ENCODE measurements around the gene MET. TPM values are rescaled to one million over a fixed set of nuclear protein-coding genes. Genes with fewer than 3 reads are reported as not detected.

MET gene
- total and polyA plus RNA-seq, 2 of the 8 experiments (the other 6 are each of a cell fraction or from before 2014, with no cell fraction given): 3.5 to 12.9 TPM

DNA sequence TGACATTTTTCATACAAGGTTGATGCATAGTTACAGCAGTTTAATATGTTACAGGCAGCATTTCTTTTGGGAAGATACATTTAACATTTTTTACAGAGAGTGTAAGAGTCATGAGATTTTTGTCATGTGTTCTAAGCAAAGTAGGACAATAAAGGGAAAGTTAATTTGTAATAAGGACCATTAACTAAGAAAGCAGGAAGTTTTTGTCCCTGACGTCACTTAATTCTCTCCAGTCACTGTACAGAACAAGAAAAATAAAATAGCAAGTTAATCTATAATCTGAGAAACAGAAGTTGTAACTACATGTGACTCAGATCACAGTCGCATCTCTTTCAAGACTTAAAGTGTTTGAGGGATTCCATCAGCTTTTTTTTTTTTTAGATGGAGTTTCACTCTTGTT is 140.9 kb downstream of the MET start:
- H3K18ac ChIP-seq (ENCODE audit: extremely low read depth, low read length): no peak overlapping the region

More for the DNA sequence above, 140.9 kb downstream of the MET start:
- no peak overlapping the region for H2BK15ac ChIP-seq (ENCODE audit: low read length)
- DNase-seq (ENCODE audit: low read depth in 1 of 2, low spot score in 2 of 2) (no peak), FAIRE-seq (no peak)
- H3K4ac ChIP-seq (replicated peaks; ENCODE audit: insufficient read length, low read depth, low read length): no peak overlapping the region
- H3K4me2 ChIP-seq (ENCODE audit: insufficient read depth in 1 of 2, low read depth in 2 of 2, low read length in 2 of 2): no peak overlapping the region
- H2BK120ac ChIP-seq (replicated peaks; ENCODE audit: low read depth, low read length): no peak overlapping the region
- H3K27me3 ChIP-seq (replicated peaks in 1 of 4; ENCODE audit: control insufficient read depth in 3 of 4, extremely low read depth in 1 of 4, insufficient read depth in 3 of 4, low read length in 3 of 4): no peaks in the 10 kb centered on the region
- no peak overlapping the region for H3K56ac ChIP-seq (replicated peaks; ENCODE audit: insufficient read length, low read depth, low read length)
- no peak overlapping the region for H2AK5ac ChIP-seq (ENCODE audit: low read depth, low read length)
- H2BK20ac ChIP-seq (ENCODE audit: low read length): no peak overlapping the region
- no peaks in the 10 kb centered on the region for H3K9me3 ChIP-seq (ENCODE audit: insufficient read depth in 2 of 2, low read depth in 1 of 2, low read length in 1 of 2)
- no peak overlapping the region for H4K8ac ChIP-seq (ENCODE audit: extremely low read depth, insufficient read depth, low read length)
- no peak overlapping the region for H3K9ac ChIP-seq (replicated peaks in 1 of 4; ENCODE audit: extremely low read depth in 1 of 4, low read depth in 3 of 4, low read length in 3 of 4)
- no peak overlapping the region for H3K14ac ChIP-seq (ENCODE audit: insufficient read length)
- 85% methylated on average over 2 of the region's 2 CpGs; no CpG with 5 or more reads in 1 of the 2 experiments for WGBS, 2 experiments (ENCODE audit: extremely low coverage in 1 of 2, insufficient coverage in 1 of 2, insufficient read length in 1 of 2, insufficient replicate concordance in 2 of 2, low coverage in 1 of 2, low lambda C conversion rate in 2 of 2, missing lambda C conversion rate in 1 of 2)
- no peaks in the 10 kb centered on the region for H3K36me3 ChIP-seq (ENCODE audit: control insufficient read depth in 2 of 4, insufficient read depth in 4 of 4, low read length in 3 of 4)
- no peak overlapping the region for H3K23ac ChIP-seq (ENCODE audit: insufficient read length)
- no peaks in the 10 kb centered on the region for H3K79me1 ChIP-seq (ENCODE audit: low read depth, low read length)
- H4K20me1 ChIP-seq (replicated peaks in 1 of 2; ENCODE audit: control insufficient read depth in 1 of 2, insufficient read depth in 2 of 2, low read length in 2 of 2): no peaks in the 10 kb centered on the region
- H2AFZ ChIP-seq (ENCODE audit: low read length): no peak overlapping the region
- no peak overlapping the region for H2BK5ac ChIP-seq (ENCODE audit: low read depth, low read length)
- no peak overlapping the region for H4K5ac ChIP-seq (ENCODE audit: insufficient read length, low read depth, low read length)
- CTCF ChIA-PET (ENCODE audit: partially characterized antibody): interaction anchor here (0.7 to 2.4 kb wide), 4 partner anchors 11 to 554 kb away, joined by 3 to 11 read pairs (median 4); no protein-coding TSS in a partner anchor
- H3K4me3 ChIP-seq (ENCODE audit: extremely low read depth in 1 of 4, insufficient read depth in 2 of 4, low read depth in 3 of 4, low read length in 4 of 4): no peak overlapping the region
- H3K27ac ChIP-seq (ENCODE audit: low read depth, low read length): no peak overlapping the region
- no peaks in the 10 kb centered on the region for H3K79me2 ChIP-seq (ENCODE audit: control insufficient read depth in 1 of 2, insufficient read depth in 2 of 2, low read length in 2 of 2)
- no peak overlapping the region for H2BK12ac ChIP-seq (ENCODE audit: low read depth, low read length)
- no peaks in the 10 kb centered on the region for H3K4me1 ChIP-seq (replicated peaks in 1 of 4; ENCODE audit: control insufficient read depth in 3 of 4, insufficient read depth in 4 of 4, low read length in 3 of 4)
- TF ChIP-seq CREB1 (IDR thresholded peaks at IDR 0.05): no peak
- TF ChIP-seq, protein P1, sequence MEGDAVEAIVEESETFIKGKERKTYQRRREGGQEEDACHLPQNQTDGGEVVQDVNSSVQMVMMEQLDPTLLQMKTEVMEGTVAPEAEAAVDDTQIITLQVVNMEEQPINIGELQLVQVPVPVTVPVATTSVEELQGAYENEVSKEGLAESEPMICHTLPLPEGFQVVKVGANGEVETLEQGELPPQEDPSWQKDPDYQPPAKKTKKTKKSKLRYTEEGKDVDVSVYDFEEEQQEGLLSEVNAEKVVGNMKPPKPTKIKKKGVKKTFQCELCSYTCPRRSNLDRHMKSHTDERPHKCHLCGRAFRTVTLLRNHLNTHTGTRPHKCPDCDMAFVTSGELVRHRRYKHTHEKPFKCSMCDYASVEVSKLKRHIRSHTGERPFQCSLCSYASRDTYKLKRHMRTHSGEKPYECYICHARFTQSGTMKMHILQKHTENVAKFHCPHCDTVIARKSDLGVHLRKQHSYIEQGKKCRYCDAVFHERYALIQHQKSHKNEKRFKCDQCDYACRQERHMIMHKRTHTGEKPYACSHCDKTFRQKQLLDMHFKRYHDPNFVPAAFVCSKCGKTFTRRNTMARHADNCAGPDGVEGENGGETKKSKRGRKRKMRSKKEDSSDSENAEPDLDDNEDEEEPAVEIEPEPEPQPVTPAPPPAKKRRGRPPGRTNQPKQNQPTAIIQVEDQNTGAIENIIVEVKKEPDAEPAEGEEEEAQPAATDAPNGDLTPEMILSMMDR (IDR thresholded peaks at IDR 0.05; ENCODE audit: control extremely low read depth in 1 of 3, insufficient read depth in 1 of 3, low read depth in 1 of 3, low read length in 3 of 3): no peak
- TF ChIP-seq HDAC6 (IDR thresholded peaks at IDR 0.05; ENCODE audit: low read depth, low read length): no peak
- TF ChIP-seq, protein P2, sequence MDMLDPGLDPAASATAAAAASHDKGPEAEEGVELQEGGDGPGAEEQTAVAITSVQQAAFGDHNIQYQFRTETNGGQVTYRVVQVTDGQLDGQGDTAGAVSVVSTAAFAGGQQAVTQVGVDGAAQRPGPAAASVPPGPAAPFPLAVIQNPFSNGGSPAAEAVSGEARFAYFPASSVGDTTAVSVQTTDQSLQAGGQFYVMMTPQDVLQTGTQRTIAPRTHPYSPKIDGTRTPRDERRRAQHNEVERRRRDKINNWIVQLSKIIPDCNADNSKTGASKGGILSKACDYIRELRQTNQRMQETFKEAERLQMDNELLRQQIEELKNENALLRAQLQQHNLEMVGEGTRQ (IDR thresholded peaks at IDR 0.05; ENCODE audit: low read length): no peak
- TF ChIP-seq KDM1A (IDR thresholded peaks at IDR 0.05; ENCODE audit: borderline replicate concordance, low read length): no peak
- TF ChIP-seq, protein P3, sequence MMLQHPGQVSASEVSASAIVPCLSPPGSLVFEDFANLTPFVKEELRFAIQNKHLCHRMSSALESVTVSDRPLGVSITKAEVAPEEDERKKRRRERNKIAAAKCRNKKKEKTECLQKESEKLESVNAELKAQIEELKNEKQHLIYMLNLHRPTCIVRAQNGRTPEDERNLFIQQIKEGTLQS (IDR thresholded peaks at IDR 0.05; ENCODE audit: insufficient read depth, low read depth, low read length): no peak
- no peak for TF ChIP-seq YY1 (IDR thresholded peaks at IDR 0.05; ENCODE audit: low read depth, low read length)
- H3K23me2 ChIP-seq (ENCODE audit: low read depth, low read length): no peaks in the 10 kb centered on the region
- no peak overlapping the region for H4K91ac ChIP-seq (replicated peaks; ENCODE audit: insufficient read length, low read length)
- POLR2A ChIA-PET (ENCODE audit: partially characterized antibody): no interaction called here
